ENCODE data around the gene F7.
"Not testable (repeated sequence)": the region's sequence is repeated elsewhere in the genome, so short reads cannot be mapped to it uniquely, and the experiment has no call there.

F7 gene

GRCh38 chr13:113161433-113161832, 55.8 kb downstream of the F7 start:
- no peak for DNase-seq (ENCODE audit: extremely low spot score)
- ChIA-PET POLR2A (no interaction called here), CTCF (no interaction called here)
- TF ChIP-seq FOXM1 (IDR thresholded peaks at IDR 0.05; ENCODE audit: borderline replicate concordance) (no peak), HDGF (IDR thresholded peaks at IDR 0.05; ENCODE audit: borderline replicate concordance) (no peak), SP1 (IDR thresholded peaks at IDR 0.05) (no peak), CTBP1 (IDR thresholded peaks at IDR 0.05; ENCODE audit: borderline replicate concordance) (no peak), L3MBTL2 (conservative IDR thresholded peaks at IDR 0.05) (no peak), ELF4 (IDR thresholded peaks at IDR 0.05) (no peak), NFRKB (IDR thresholded peaks at IDR 0.05) (no peak), SUZ12 (IDR thresholded peaks at IDR 0.05) (no peak), ARNT (IDR thresholded peaks at IDR 0.05) (no peak)

GRCh38 chr13:113161975-113162374, 56.4 kb downstream of the F7 start:
- POLR2A ChIA-PET; CTCF ChIA-PET; DNase-seq (ENCODE audit: extremely low spot score): not testable (repeated sequence)

GRCh38 chr13:113162783-113163685, 57.4 kb downstream of the F7 start:
- CTCF ChIA-PET = no interaction called here
- DNase-seq (ENCODE audit: extremely low spot score) = no peak
- POLR2A ChIA-PET = no interaction called here
- TF ChIP-seq L3MBTL2 (conservative IDR thresholded peaks at IDR 0.05) = no peak
- no peak for TF ChIP-seq FOXA1 (IDR thresholded peaks at IDR 0.05)
- TF ChIP-seq ZNF384 (IDR thresholded peaks at IDR 0.05) = no peak
- TF ChIP-seq PKNOX1 (IDR thresholded peaks at IDR 0.05) = no peak

- ChIA-PET POLR2A (no interaction called here), CTCF (no interaction called here)
These were observed 58.9 kb downstream of the F7 start for GRCh38 chr13:113164492-113164891.

GRCh38 chr13:113166266-113166665, 60.7 kb downstream of the F7 start:
- ChIA-PET POLR2A (no interaction called here), CTCF (no interaction called here)
- no peak for DNase-seq (ENCODE audit: extremely low spot score)
- TF ChIP-seq LEF1 (IDR thresholded peaks at IDR 0.05; ENCODE audit: borderline replicate concordance) = no peak
- TF ChIP-seq SP1 (IDR thresholded peaks at IDR 0.05) = no peak
- no peak for TF ChIP-seq ELF4 (IDR thresholded peaks at IDR 0.05)
- no peak for TF ChIP-seq TARDBP (IDR thresholded peaks at IDR 0.05)

More at GRCh38 chr13:113164492-113164891, 58.9 kb downstream of the F7 start:
- no peak for DNase-seq (ENCODE audit: extremely low spot score)
- no peak for TF ChIP-seq LEF1 (IDR thresholded peaks at IDR 0.05; ENCODE audit: borderline replicate concordance)
- no peak for TF ChIP-seq TARDBP (IDR thresholded peaks at IDR 0.05)
- TF ChIP-seq FOXA1 (IDR thresholded peaks at IDR 0.05) = no peak
- TF ChIP-seq PKNOX1 (IDR thresholded peaks at IDR 0.05) = no peak
- TF ChIP-seq HDGF (IDR thresholded peaks at IDR 0.05; ENCODE audit: borderline replicate concordance) = no peak
- TF ChIP-seq L3MBTL2 (conservative IDR thresholded peaks at IDR 0.05) = no peak
- no peak for TF ChIP-seq NFRKB (IDR thresholded peaks at IDR 0.05)
- TF ChIP-seq BHLHE40 (IDR thresholded peaks at IDR 0.05; ENCODE audit: borderline replicate concordance) = no peak
- no peak for TF ChIP-seq ARNT (IDR thresholded peaks at IDR 0.05)
- no peak for TF ChIP-seq ELF4 (IDR thresholded peaks at IDR 0.05)
- TF ChIP-seq CTBP1 (IDR thresholded peaks at IDR 0.05; ENCODE audit: borderline replicate concordance) = no peak

- DNase-seq (ENCODE audit: extremely low spot score) = no peak
- TF ChIP-seq NFRKB (IDR thresholded peaks at IDR 0.05) = no peak
- no peak for TF ChIP-seq FOXM1 (IDR thresholded peaks at IDR 0.05; ENCODE audit: borderline replicate concordance)
- TF ChIP-seq ELF4 (IDR thresholded peaks at IDR 0.05) = no peak
- TF ChIP-seq TARDBP (IDR thresholded peaks at IDR 0.05) = no peak
- TF ChIP-seq PKNOX1 (IDR thresholded peaks at IDR 0.05) = no peak
- TF ChIP-seq L3MBTL2 (conservative IDR thresholded peaks at IDR 0.05) = no peak
- TF ChIP-seq ARNT (IDR thresholded peaks at IDR 0.05) = no peak
- TF ChIP-seq HDGF (IDR thresholded peaks at IDR 0.05; ENCODE audit: borderline replicate concordance) = no peak
- no peak for TF ChIP-seq SP1 (IDR thresholded peaks at IDR 0.05)
- TF ChIP-seq FOXK2 (IDR thresholded peaks at IDR 0.05) = no peak
- TF ChIP-seq CTBP1 (IDR thresholded peaks at IDR 0.05; ENCODE audit: borderline replicate concordance) = no peak
- TF ChIP-seq BHLHE40 (IDR thresholded peaks at IDR 0.05; ENCODE audit: borderline replicate concordance) = no peak
- no peak for TF ChIP-seq LEF1 (IDR thresholded peaks at IDR 0.05; ENCODE audit: borderline replicate concordance)
- no peak for TF ChIP-seq SUZ12 (IDR thresholded peaks at IDR 0.05)
- POLR2A ChIA-PET = no interaction called here
- CTCF ChIA-PET = no interaction called here
These were observed 61.1 kb downstream of the F7 start for GRCh38 chr13:113166681-113167080.

- TF ChIP-seq SUZ12 (IDR thresholded peaks at IDR 0.05) = no peak
- no peak for TF ChIP-seq ARNT (IDR thresholded peaks at IDR 0.05)
- DNase-seq (ENCODE audit: extremely low spot score) = no peak
- POLR2A ChIA-PET = no interaction called here
- CTCF ChIA-PET = no interaction called here
These were observed 61.6 kb downstream of the F7 start for GRCh38 chr13:113167155-113167554.

Measured in HEK293T (cell line).